Activated CD4-positive, alpha-beta T cell treated with anti-CD3 and anti-CD28 coated beads, Interleukin-2, amount 10 ng/mL, durations not matched to agents 7 days and 5 days (primary cell): ENCODE measurements around the gene FAM234A. TPM values are rescaled to one million over a fixed set of nuclear protein-coding genes. Genes with fewer than 3 reads are reported as not detected.
"Not testable (repeated sequence)": the region's sequence is repeated elsewhere in the genome, so short reads cannot be mapped to it uniquely, and the experiment has no call there.

Experiments used
- CTCF ChIA-PET: fragments of 350-600 bp; sonication (Branson Sonifier 250); formaldehyde crosslinking; loops from one replicate; lab custom pipeline; 2021; ENCODE audit warnings: antibody characterized with exemption; lab: Charles Lee
- POLR2A ChIA-PET: fragments of 350-600 bp; sonication (Branson Sonifier 250); formaldehyde crosslinking; loops from one replicate; lab custom pipeline; 2021; ENCODE audit warnings: antibody characterized with exemption; lab: Charles Lee
- DNase-seq: peaks from one replicate; pipeline ENCODE4 v3.0.0-alpha.2; 2020
- H3K27ac Mint-ChIP-seq: one replicate; pipeline ENCODE4 v1.8.0; 2021; ENCODE audit warnings: mild to moderate bottlenecking, moderate library complexity, mixed read lengths
- H3K27me3 Mint-ChIP-seq: one replicate; pipeline ENCODE4 v1.8.0; 2021; ENCODE audit warnings: mixed read lengths
- H3K36me3 Mint-ChIP-seq: one replicate; pipeline ENCODE4 v1.8.0; 2021; ENCODE audit warnings: low read depth, mixed read lengths
- H3K4me1 Mint-ChIP-seq: one replicate; pipeline ENCODE4 v1.8.0; 2021; ENCODE audit warnings: mixed read lengths
- H3K4me3 Mint-ChIP-seq: one replicate; pipeline ENCODE4 v1.8.0; 2021; ENCODE audit warnings: mild to moderate bottlenecking, moderate library complexity, mixed read lengths
- H3K9me3 Mint-ChIP-seq: one replicate; pipeline ENCODE4 v1.8.0; 2021; ENCODE audit warnings: mixed read lengths
- total RNA-seq, 2 experiments: library from RNA; stranded (reverse); gene quantifications; one replicate each; pipeline ENCODE4 v1.2.3, GENCODE V29; 2021

Gene FAM234A
- total RNA-seq, 2 experiments from 2014 or later, result 16.0 to 19.6 TPM

DNA sequence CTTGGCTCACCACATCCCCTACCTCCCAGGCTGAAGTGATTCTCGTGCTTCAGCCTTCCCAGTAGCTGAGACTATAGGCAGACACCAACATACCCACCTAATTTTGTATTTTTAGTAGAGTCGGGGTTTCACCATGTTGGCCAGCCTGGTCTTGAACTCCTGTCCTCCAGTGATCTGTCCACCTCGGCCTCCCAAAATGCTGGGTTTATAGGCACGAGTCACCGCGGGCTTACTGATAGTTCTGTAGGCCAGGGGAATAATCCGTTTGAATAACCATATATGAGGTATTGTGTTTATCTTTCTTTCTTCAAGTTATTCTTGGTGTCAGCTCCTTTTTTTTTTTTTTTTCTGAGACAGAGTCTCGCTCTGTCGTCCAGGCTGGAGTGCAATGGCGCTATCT is 7.7 kb downstream of the FAM234A start:
- Mint-ChIP-seq H3K9me3 (no peaks in the 10 kb centered on the region), H3K4me3 (no peak overlapping the region), H3K27ac (no peak overlapping the region), H3K27me3 (no peaks in the 10 kb centered on the region), H3K4me1 (peaks cover 10% of the 10 kb centered on the region), H3K36me3 (no peaks in the 10 kb centered on the region)
- no peak for DNase-seq
- ChIA-PET POLR2A (no interaction called here), CTCF (no interaction called here)

DNA sequence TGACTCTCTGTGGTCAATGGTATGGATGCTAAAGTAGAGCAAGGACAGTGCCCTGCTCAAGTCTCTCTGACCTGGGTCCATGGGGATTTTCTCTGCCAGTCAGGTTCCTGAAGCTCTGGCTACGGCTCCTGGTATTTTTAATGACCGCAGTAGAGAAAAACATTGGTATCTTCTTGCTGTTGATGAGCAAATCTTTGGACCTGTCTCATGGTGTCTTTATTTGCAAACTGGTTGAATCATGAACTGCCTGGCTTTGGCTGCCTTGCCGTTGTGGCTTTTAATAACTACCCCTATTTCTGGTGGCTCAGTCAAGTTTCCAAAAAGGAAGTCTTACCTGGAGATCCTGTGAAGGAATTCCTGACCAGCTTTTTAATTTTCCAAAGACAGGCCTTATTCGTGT is 8.7 kb downstream of the FAM234A start:
- Mint-ChIP-seq H3K27ac (no peak overlapping the region), H3K9me3 (no peaks in the 10 kb centered on the region), H3K4me1 (peaks cover 10% of the 10 kb centered on the region), H3K36me3 (no peaks in the 10 kb centered on the region), H3K27me3 (no peaks in the 10 kb centered on the region), H3K4me3 (no peak overlapping the region)
- no peak for DNase-seq
- ChIA-PET CTCF (interaction anchor here (1.7 kb wide), 1 partner anchor 9 kb away, joined by 4 read pairs; the partner anchor contains the start of gene FAM234A), POLR2A (no interaction called here)

GRCh38 chr16:245105-245504 is 10.5 kb downstream of the FAM234A start:
- no peaks in the 10 kb centered on the region for H3K9me3 Mint-ChIP-seq
- ChIA-PET POLR2A (no interaction called here), CTCF (interaction anchor here (0.6 to 1.1 kb wide), 3 partner anchors 10 to 412 kb away, joined by 3 to 4 read pairs (median 4); no protein-coding TSS in a partner anchor)
- no peak overlapping the region for H3K4me3 Mint-ChIP-seq
- peaks cover 10% of the 10 kb centered on the region for H3K4me1 Mint-ChIP-seq
- H3K36me3 Mint-ChIP-seq, result no peaks in the 10 kb centered on the region
- no peak for DNase-seq
- no peaks in the 10 kb centered on the region for H3K27me3 Mint-ChIP-seq
- no peak overlapping the region for H3K27ac Mint-ChIP-seq

- H3K9me3 Mint-ChIP-seq, result no peaks in the 10 kb centered on the region
- ChIA-PET CTCF (interaction anchor here (0.6 to 0.7 kb wide), 2 partner anchors 63 to 97 kb away, joined by 4 read pairs; no protein-coding TSS in a partner anchor), POLR2A (interaction anchor here (0.6 kb wide), 1 partner anchor 161 kb away, joined by 7 read pairs; no protein-coding TSS in a partner anchor)
- peaks cover 8% of the 10 kb centered on the region for H3K4me1 Mint-ChIP-seq
- no peak overlapping the region for H3K4me3 Mint-ChIP-seq
- no peaks in the 10 kb centered on the region for H3K27me3 Mint-ChIP-seq
- DNase-seq, result no peak
- no peak overlapping the region for H3K27ac Mint-ChIP-seq
- no peaks in the 10 kb centered on the region for H3K36me3 Mint-ChIP-seq
These were observed 12.4 kb downstream of the FAM234A start for GRCh38 chr16:247027-247426.

- H3K4me1 Mint-ChIP-seq, result peaks cover 23% of the 10 kb centered on the region
- ChIA-PET POLR2A (no interaction called here), CTCF (interaction anchor here (0.7 to 1.6 kb wide), 3 partner anchors 8 to 51 kb away, joined by 3 to 4 read pairs (median 3); no protein-coding TSS in a partner anchor)
- no peaks in the 10 kb centered on the region for H3K27me3 Mint-ChIP-seq
- H3K9me3 Mint-ChIP-seq, result no peaks in the 10 kb centered on the region
- no peaks in the 10 kb centered on the region for H3K36me3 Mint-ChIP-seq
- H3K4me3 Mint-ChIP-seq, result no peak overlapping the region
- H3K27ac Mint-ChIP-seq, result no peak overlapping the region
- no peak for DNase-seq
These were observed 14.8 kb downstream of the FAM234A start for GRCh38 chr16:249431-249830.

- Mint-ChIP-seq H3K4me1 (peaks cover 28% of the 10 kb centered on the region), H3K27me3 (no peaks in the 10 kb centered on the region), H3K9me3 (no peaks in the 10 kb centered on the region), H3K36me3 (no peaks in the 10 kb centered on the region), H3K4me3 (peak overlapping the region; percentile 58), H3K27ac (peak overlapping the region; percentile 94)
- POLR2A ChIA-PET, result no interaction called here
- peak; percentile 43 for DNase-seq
- CTCF ChIA-PET, result no interaction called here
These were observed 18.0 kb downstream of the FAM234A start for GRCh38 chr16:252366-253337.

DNA sequence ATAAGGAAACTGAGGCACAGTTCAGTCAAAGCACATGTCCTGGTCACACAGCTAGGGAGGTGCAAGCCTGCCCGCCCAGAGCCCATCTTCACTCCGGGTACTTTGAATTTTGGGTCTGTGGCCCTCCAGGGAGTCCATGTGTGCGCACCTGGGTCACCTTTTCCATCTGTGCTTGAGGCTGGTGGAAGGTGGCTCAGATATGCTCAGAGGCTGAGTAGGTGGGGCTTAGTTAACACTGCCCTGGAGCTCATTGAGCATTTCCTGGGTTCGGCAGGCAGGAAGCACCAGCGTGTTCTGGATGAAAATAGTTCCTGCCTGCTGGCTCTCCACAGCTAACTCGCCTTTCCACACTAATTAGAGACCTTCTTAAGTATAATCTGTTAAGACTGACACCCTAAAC is 19.2 kb downstream of the FAM234A start:
- Mint-ChIP-seq H3K4me1 (peaks cover 28% of the 10 kb centered on the region), H3K27me3 (no peaks in the 10 kb centered on the region), H3K9me3 (no peaks in the 10 kb centered on the region), H3K36me3 (no peaks in the 10 kb centered on the region), H3K4me3 (peak overlapping the region; percentile 54), H3K27ac (peak overlapping the region; percentile 76)
- CTCF ChIA-PET, result interaction anchor here (0.6 to 1.1 kb wide), 2 partner anchors 14 to 29 kb away, joined by 3 read pairs; no protein-coding TSS in a partner anchor
- DNase-seq, result peak; percentile 42
- POLR2A ChIA-PET, result interaction anchor here (0.7 kb wide), 1 partner anchor 347 kb away, joined by 4 read pairs; no protein-coding TSS in a partner anchor

DNA sequence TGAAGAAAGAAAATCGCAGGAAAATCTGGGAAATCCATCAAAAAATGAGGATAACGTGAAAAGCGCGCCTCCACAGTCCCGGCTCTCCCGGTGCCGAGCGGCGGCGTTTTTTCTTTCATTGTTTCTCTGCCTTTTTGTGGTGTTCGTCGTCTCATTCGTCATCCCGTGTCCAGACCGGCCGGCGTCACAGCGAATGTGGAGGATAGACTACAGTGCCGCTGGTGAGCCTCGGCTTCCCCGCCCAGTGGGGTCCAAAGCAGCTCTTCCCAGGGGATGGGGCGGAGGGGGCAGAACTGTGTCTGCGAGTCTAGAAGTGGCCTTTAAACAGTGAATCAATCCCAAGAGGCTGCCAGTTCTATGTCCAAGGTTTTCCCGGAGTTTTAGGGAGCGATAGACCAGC is 19.8 kb downstream of the FAM234A start:
- CTCF ChIA-PET, result interaction anchor here (1.1 kb wide), 1 partner anchor 15 kb away, joined by 3 read pairs; no protein-coding TSS in a partner anchor
- H3K36me3 Mint-ChIP-seq, result no peaks in the 10 kb centered on the region
- no peaks in the 10 kb centered on the region for H3K9me3 Mint-ChIP-seq
- H3K27ac Mint-ChIP-seq, result peak overlapping the region; percentile 76
- POLR2A ChIA-PET, result interaction anchor here (0.7 kb wide), 1 partner anchor 346 kb away, joined by 4 read pairs; no protein-coding TSS in a partner anchor
- no peak for DNase-seq
- H3K4me3 Mint-ChIP-seq, result peak overlapping the region; percentile 54
- H3K27me3 Mint-ChIP-seq, result no peaks in the 10 kb centered on the region
- peaks cover 28% of the 10 kb centered on the region for H3K4me1 Mint-ChIP-seq

GRCh38 chr16:255183-255582 is 20.6 kb downstream of the FAM234A start:
- Mint-ChIP-seq H3K4me3 (no peak overlapping the region), H3K36me3 (no peaks in the 10 kb centered on the region), H3K9me3 (no peaks in the 10 kb centered on the region), H3K4me1 (peaks cover 28% of the 10 kb centered on the region), H3K27ac (no peak overlapping the region), H3K27me3 (no peaks in the 10 kb centered on the region)
- ChIA-PET CTCF (no interaction called here), POLR2A (no interaction called here)
- no peak for DNase-seq

GRCh38 chr16:258091-258490 is 23.5 kb downstream of the FAM234A start:
- H3K9me3 Mint-ChIP-seq, H3K4me3 Mint-ChIP-seq, H3K36me3 Mint-ChIP-seq, DNase-seq, H3K27me3 Mint-ChIP-seq, CTCF ChIA-PET, POLR2A ChIA-PET, H3K27ac Mint-ChIP-seq: not testable (repeated sequence)
- peaks cover 19% of the 10 kb centered on the region for H3K4me1 Mint-ChIP-seq

GRCh38 chr16:259226-259625 is 24.6 kb downstream of the FAM234A start:
- H3K36me3 Mint-ChIP-seq, result no peaks in the 10 kb centered on the region
- no peaks in the 10 kb centered on the region for H3K9me3 Mint-ChIP-seq
- peak overlapping the region; percentile 48 for H3K27ac Mint-ChIP-seq
- H3K4me1 Mint-ChIP-seq, result peaks cover 10% of the 10 kb centered on the region
- POLR2A ChIA-PET, result no interaction called here
- H3K4me3 Mint-ChIP-seq, result no peak overlapping the region
- CTCF ChIA-PET, result no interaction called here
- H3K27me3 Mint-ChIP-seq, result no peaks in the 10 kb centered on the region
- no peak for DNase-seq

- H3K27me3 Mint-ChIP-seq, result no peaks in the 10 kb centered on the region
- POLR2A ChIA-PET, result interaction anchor here (0.5 kb wide), 2 partner anchors 36 to 140 kb away, joined by 3 read pairs; no protein-coding TSS in a partner anchor
- no peaks in the 10 kb centered on the region for H3K9me3 Mint-ChIP-seq
- no peaks in the 10 kb centered on the region for H3K36me3 Mint-ChIP-seq
- no peak overlapping the region for H3K4me3 Mint-ChIP-seq
- peaks cover 6% of the 10 kb centered on the region for H3K4me1 Mint-ChIP-seq
- DNase-seq, result no peak
- CTCF ChIA-PET, result no interaction called here
- H3K27ac Mint-ChIP-seq, result no peak overlapping the region
These were observed 25.2 kb downstream of the FAM234A start for GRCh38 chr16:259814-260253.

- POLR2A ChIA-PET, result interaction anchor here (0.5 kb wide), 2 partner anchors 37 to 140 kb away, joined by 3 read pairs; no protein-coding TSS in a partner anchor
- CTCF ChIA-PET, result no interaction called here
- no peaks in the 10 kb centered on the region for H3K9me3 Mint-ChIP-seq
- no peak for DNase-seq
- peaks cover 4% of the 10 kb centered on the region for H3K4me1 Mint-ChIP-seq
- H3K36me3 Mint-ChIP-seq, result no peaks in the 10 kb centered on the region
- no peaks in the 10 kb centered on the region for H3K27me3 Mint-ChIP-seq
- no peak overlapping the region for H3K27ac Mint-ChIP-seq
- no peak overlapping the region for H3K4me3 Mint-ChIP-seq
These were observed 25.7 kb downstream of the FAM234A start for GRCh38 chr16:260326-260725.
